Ovary (tissue), 9 donors: ENCODE data around the gene RAB7A. TPM values are rescaled to one million over a fixed set of nuclear protein-coding genes. Genes with fewer than 3 reads are reported as not detected.

Experiments
- DNase-seq, 5 donors: peaks; one replicate each; pipeline ENCODE4 v3.0.0-alpha.2; 2019 to 2020
- H3K27ac ChIP-seq, 2 donors: fragments of 200-600 bp; one replicate each; pipeline versions ENCODE4 v1.5.1 to v1.8.0; 2019 to 2022
- H3K27me3 ChIP-seq: fragments of 200-600 bp; one replicate; pipeline ENCODE4 v1.8.0; 2022
- H3K36me3 ChIP-seq: fragments of 200-600 bp; sonication (generic); one replicate; pipeline ENCODE4 v1.5.1; 2019
- H3K4me1 ChIP-seq: one replicate; pipeline ENCODE4 v1.8.1; 2013; ENCODE audit warnings: mild to moderate bottlenecking, moderate library complexity; ENCODE audit not compliant: insufficient read depth
- H3K4me3 ChIP-seq: fragments of 200-600 bp; sonication (generic); one replicate; pipeline ENCODE4 v1.5.1; 2017
- H3K9me3 ChIP-seq, 2 donors: fragments of 200-600 bp in 1 of 2; sonication (generic) in 1 of 2; one replicate each; pipeline versions ENCODE4 v1.5.1 to v1.8.1; 2013 to 2019; ENCODE audit warnings: mild to moderate bottlenecking in 1 of 2, moderate library complexity in 1 of 2
- EP300 ChIP-seq: sonication (generic); formaldehyde crosslinking; IDR thresholded peaks from one replicate; pipeline ENCODE4 v1.6.1; 2017; ENCODE audit warnings: antibody characterized with exemption
- POLR2A ChIP-seq: fragments of 450-650 bp; IDR thresholded peaks from one replicate; pipeline ENCODE4 v1.6.1; 2017; ENCODE audit warnings: antibody characterized with exemption, mild to moderate bottlenecking, moderate library complexity
- WGBS, 3 donors: extraction: QIAGEN DNeasy Blood & Tissue Kit in 1 of 3; methylation state at CpG; one replicate each; pipeline versions ENCODE4 v1.1.5 to v1.1.7; 2013 to 2017; 5-methylcytosine and 5-hydroxymethylcytosine counted together
- intact Hi-C, 4 donors: fragments of 100-400 bp; cut with DNase I; formaldehyde crosslinking; loops; one replicate each; pipeline versions ENCODE4 v1.11.0 to v1.15.1; 2022 to 2023
- polyA plus RNA-seq, 2 donors: library from polyadenylated mRNA; stranded (reverse); fragments of 200-250 nt in 1 of 2; fragments of 350-450 nt in 1 of 2; fragmentation: Illumina TruSeq in 1 of 2; extraction: RNeasy Lipid Tissue Mini Kit (QIAGEN cat#74804) in 1 of 2; gene quantifications; one replicate each; pipeline ENCODE4 v1.2.3, GENCODE V29; 2013 to 2014
- small RNA-seq: library from RNA; depleted of rRNA; stranded (forward); fragments of <200 nt; gene quantifications from one replicate; pipeline ENCODE3, GENCODE V24; 2016
- total RNA-seq, 7 donors: library from RNA; depleted of rRNA in 2 of 7; stranded (reverse); fragments of >200 nt in 2 of 7; fragmentation: NEBNext Ultra II Directional in 3 of 7; extraction: Animal tissue kit (Norgen Biotek cat#: 25700) in 3 of 7; gene quantifications; one replicate each; pipeline versions ENCODE4 v1.1.0 to v1.2.4, GENCODE V29; 2016 to 2023
- TF ChIP-seq, protein P1 (sequence below), 3 donors: fragments of 450-650 bp in 2 of 3; fragments of 200-600 bp in 1 of 3; IDR thresholded peaks; one replicate each; pipeline versions ENCODE4 v1.5.1 to v1.8.0; 2016 to 2022; ENCODE audit warnings: antibody characterized with exemption in 3 of 3, mild to moderate bottlenecking in 1 of 3
- donor health status: DM: no; HTN: no; CAD: no; lungs with moderate emphysema.
- donor health status: DM: no; HTN: no; CAD: no.
- donor health status: Bipolar disorder and iron deficiency.
- donor health status: DM: yes; HTN: yes; CAD: no.
- donor health status: DM: no; HTN: no; CAD: no.
- donor health status: DM: yes; HTN: yes; CAD: no.

The RAB7A gene
- total and polyA plus RNA-seq, 9 donors, result 70.1 to 320 (median 213) TPM

DNA sequence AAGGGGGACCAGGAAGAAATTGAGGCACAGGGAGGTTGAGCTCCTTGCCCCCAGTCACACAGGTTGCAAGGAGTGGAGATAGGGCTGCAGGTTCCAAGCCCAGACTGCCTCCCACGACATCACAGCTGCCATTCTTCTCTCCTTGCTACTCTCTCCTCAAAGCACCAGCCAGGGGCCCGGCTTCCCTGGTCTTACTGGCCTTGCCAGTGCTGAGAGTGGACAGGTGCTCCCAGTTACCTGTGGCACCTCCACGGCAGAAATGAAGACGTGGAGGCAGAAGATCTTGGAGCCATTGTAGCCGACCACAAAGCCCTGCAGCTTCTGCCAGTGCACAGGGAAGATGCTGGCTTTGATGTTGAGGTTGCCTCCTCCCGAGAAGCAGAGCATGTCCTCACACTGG is 135.5 kb downstream of the RAB7A start:
- no peaks in the 10 kb centered on the region for H3K36me3 ChIP-seq
- no peaks in the 10 kb centered on the region for H3K27me3 ChIP-seq
- intact Hi-C loops, result no loop called here
- H3K4me1 ChIP-seq, result no peaks in the 10 kb centered on the region
- TF ChIP-seq EP300 (no peak), POLR2A (no peak)
- TF ChIP-seq, protein P1, sequence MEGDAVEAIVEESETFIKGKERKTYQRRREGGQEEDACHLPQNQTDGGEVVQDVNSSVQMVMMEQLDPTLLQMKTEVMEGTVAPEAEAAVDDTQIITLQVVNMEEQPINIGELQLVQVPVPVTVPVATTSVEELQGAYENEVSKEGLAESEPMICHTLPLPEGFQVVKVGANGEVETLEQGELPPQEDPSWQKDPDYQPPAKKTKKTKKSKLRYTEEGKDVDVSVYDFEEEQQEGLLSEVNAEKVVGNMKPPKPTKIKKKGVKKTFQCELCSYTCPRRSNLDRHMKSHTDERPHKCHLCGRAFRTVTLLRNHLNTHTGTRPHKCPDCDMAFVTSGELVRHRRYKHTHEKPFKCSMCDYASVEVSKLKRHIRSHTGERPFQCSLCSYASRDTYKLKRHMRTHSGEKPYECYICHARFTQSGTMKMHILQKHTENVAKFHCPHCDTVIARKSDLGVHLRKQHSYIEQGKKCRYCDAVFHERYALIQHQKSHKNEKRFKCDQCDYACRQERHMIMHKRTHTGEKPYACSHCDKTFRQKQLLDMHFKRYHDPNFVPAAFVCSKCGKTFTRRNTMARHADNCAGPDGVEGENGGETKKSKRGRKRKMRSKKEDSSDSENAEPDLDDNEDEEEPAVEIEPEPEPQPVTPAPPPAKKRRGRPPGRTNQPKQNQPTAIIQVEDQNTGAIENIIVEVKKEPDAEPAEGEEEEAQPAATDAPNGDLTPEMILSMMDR (IDR thresholded peaks at IDR 0.05), result no peak
- no peak overlapping the region for H3K4me3 ChIP-seq
- no peak overlapping the region for H3K27ac ChIP-seq
- peaks cover 0 to 12% of the 10 kb centered on the region in 2 donors for H3K9me3 ChIP-seq
- no peak for DNase-seq
- WGBS, 3 donors, result 75 to 94% (median 90%) methylated on average over 6 of the region's 6 CpGs

DNA sequence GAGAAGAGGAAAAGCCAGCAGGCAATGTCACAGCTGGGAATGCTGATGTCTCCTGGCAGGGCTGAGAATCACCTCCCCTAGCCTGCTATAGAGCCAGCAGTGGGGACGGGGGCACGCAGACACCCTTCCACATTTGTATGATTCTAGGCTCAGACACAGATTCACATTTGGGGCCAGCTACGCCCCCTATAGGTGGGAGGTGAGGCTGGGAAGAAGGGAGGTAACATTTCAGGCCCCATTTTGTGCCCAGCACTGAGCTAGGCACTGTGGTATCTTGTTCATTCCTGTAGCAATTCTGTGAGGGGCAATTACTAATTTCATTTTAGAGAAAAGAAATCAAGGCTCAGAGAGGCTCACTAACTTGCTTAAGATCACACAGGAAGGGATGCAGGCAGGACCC is 137.6 kb downstream of the RAB7A start:
- H3K27me3 ChIP-seq, result no peaks in the 10 kb centered on the region
- H3K4me3 ChIP-seq, result no peak overlapping the region
- H3K4me1 ChIP-seq, result no peaks in the 10 kb centered on the region
- H3K36me3 ChIP-seq, result no peaks in the 10 kb centered on the region
- peaks cover 0 to 12% of the 10 kb centered on the region in 2 donors for H3K9me3 ChIP-seq
- intact Hi-C loops, result no loop called here
- 55 to 57% (median 56%) methylated on average over 3 of the region's 3 CpGs for WGBS, 3 donors
- H3K27ac ChIP-seq, result no peak overlapping the region
- no peak for DNase-seq
- TF ChIP-seq EP300, result no peak
- TF ChIP-seq, protein P1 (IDR thresholded peaks at IDR 0.05), result no peak
- TF ChIP-seq POLR2A, result no peak

Small RNA genes within 50 kb of the gene (small RNA-seq; reads per million reads assigned to genes)
- gene RF00399, result not detected

Other genes with a start within 250 kb of the RAB7A start
- 10 to 100 TPM in 1 of 7 donors, 1 to 10 TPM in 6; 4.0 to 16.1 (median 6.1) TPM for gene GATA2, start 233.0 kb upstream of the RAB7A start, total RNA-seq
- gene GATA2, start 233.0 kb upstream of the RAB7A start, polyA plus RNA-seq, result 1 to 10 TPM; 5.1 to 8.1 TPM
- gene RPN1, start 75.4 kb upstream of the RAB7A start, total RNA-seq, result 100 to 1,000 TPM; 124 to 182 (median 134) TPM
- gene RPN1, start 75.4 kb upstream of the RAB7A start, polyA plus RNA-seq, result 100 to 1,000 TPM; 119 to 237 TPM
- gene ACAD9, start 153.4 kb downstream of the RAB7A start, total RNA-seq, result 10 to 100 TPM; 32.7 to 51.7 (median 39.0) TPM
- 10 to 100 TPM; 21.8 to 23.0 TPM for gene ACAD9, start 153.4 kb downstream of the RAB7A start, polyA plus RNA-seq